GM12865 (cell line): Measurements from ENCODE around the gene SH3PXD2B.
"Not testable (repeated sequence)": the region's sequence is repeated elsewhere in the genome, so short reads cannot be mapped to it uniquely, and the experiment has no call there.

Source experiments
- DNase-seq: peaks from one replicate; pipeline ENCODE4 v3.0.0; 2010; ENCODE audit warnings: low read depth
- H3K4me3 ChIP-seq: 2 replicates; pipeline ENCODE4 v1.5.1; 2011; ENCODE audit warnings: mild to moderate bottlenecking, low read depth, low read length, control low read depth
- TF ChIP-seq, protein P1 (sequence below): IDR thresholded peaks from 2 replicates; pipeline ENCODE4 v1.5.1; 2011; ENCODE audit warnings: low read length, control low read depth, low read depth, inconsistent platforms; ENCODE audit not compliant: insufficient read depth; ENCODE audit errors: missing control alignments

SH3PXD2B gene

DNA sequence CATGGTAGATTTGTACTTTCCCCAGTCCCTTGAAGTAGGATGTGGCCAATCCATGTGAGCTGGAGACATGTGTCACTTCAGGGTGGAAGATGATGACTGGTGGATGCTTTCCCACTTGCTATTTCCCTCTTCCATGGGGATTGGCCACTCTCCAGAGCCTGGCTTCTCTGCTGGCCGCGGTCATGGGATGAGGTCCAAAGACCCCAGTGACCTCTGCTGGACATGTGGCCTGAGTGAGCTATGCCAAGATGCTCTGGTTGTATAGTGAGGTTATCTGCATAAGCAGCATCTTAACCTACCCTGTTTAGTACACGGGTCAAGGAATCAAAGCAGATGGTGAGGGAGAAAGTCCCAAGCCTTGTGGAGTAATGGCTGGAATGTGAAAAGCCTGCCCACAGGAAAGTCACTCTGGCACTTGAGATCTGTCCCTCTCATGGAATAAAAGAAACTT is 47.1 kb downstream of the SH3PXD2B start:
- no peak for DNase-seq
- TF ChIP-seq, protein P1, sequence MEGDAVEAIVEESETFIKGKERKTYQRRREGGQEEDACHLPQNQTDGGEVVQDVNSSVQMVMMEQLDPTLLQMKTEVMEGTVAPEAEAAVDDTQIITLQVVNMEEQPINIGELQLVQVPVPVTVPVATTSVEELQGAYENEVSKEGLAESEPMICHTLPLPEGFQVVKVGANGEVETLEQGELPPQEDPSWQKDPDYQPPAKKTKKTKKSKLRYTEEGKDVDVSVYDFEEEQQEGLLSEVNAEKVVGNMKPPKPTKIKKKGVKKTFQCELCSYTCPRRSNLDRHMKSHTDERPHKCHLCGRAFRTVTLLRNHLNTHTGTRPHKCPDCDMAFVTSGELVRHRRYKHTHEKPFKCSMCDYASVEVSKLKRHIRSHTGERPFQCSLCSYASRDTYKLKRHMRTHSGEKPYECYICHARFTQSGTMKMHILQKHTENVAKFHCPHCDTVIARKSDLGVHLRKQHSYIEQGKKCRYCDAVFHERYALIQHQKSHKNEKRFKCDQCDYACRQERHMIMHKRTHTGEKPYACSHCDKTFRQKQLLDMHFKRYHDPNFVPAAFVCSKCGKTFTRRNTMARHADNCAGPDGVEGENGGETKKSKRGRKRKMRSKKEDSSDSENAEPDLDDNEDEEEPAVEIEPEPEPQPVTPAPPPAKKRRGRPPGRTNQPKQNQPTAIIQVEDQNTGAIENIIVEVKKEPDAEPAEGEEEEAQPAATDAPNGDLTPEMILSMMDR = no peak
- H3K4me3 ChIP-seq = no peak overlapping the region

DNA sequence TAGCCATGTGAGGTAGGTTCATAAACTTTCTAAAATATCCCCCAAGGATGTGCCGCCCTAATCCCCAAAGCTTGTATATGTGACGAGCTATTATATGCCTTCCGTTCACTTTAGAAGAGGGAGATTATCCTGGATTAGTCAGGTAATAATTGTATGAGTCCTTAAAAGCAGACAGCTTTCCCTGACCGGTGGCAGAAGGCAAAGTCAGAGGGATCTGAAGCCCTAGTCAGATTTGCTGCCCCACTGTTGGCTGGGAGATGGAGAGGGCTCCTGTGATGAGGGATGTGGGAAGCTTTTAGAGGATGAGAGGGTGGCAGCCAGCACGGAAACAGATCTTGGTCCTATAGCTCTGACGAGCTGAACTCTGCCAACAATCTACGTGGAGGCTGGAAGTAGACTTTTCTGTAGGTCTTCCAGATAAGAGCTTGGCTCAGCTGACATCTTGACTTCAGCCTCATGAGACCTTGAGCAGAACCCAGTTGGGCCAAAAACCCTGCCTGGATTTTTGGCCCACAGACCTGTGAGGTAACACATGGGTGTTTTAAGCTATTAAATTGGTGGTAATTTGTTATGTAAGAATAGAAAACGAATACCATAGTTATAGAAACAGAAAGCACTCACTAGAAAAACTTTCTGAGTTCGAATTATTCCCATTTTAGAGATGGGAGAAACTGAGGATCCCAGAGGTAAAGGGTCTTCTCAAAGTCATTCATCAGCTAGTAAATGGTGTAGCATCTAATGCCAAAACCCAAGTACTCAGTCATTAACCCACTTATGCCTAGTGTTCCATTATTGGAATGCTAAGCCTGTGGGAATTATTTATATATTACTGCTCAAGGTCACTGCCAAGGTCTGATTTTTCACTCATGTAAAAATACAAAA is 48.9 kb downstream of the SH3PXD2B start:
- DNase-seq = no peak
- H3K4me3 ChIP-seq = no peak overlapping the region
- TF ChIP-seq, protein P1 = no peak

GRCh38 chr5:172404746-172405145 is 49.6 kb downstream of the SH3PXD2B start:
- H3K4me3 ChIP-seq = no peak overlapping the region
- no peak for DNase-seq
- TF ChIP-seq, protein P1 = no peak

- no peak for DNase-seq
- TF ChIP-seq, protein P1 = no peak
- H3K4me3 ChIP-seq = no peak overlapping the region
Measured at GRCh38 chr5:172403817-172404216, 50.5 kb downstream of the SH3PXD2B start.

- H3K4me3 ChIP-seq = no peak overlapping the region
- TF ChIP-seq, protein P1 = no peak
- DNase-seq = no peak
Measured at GRCh38 chr5:172403189-172403796, 51.0 kb downstream of the SH3PXD2B start.

DNA sequence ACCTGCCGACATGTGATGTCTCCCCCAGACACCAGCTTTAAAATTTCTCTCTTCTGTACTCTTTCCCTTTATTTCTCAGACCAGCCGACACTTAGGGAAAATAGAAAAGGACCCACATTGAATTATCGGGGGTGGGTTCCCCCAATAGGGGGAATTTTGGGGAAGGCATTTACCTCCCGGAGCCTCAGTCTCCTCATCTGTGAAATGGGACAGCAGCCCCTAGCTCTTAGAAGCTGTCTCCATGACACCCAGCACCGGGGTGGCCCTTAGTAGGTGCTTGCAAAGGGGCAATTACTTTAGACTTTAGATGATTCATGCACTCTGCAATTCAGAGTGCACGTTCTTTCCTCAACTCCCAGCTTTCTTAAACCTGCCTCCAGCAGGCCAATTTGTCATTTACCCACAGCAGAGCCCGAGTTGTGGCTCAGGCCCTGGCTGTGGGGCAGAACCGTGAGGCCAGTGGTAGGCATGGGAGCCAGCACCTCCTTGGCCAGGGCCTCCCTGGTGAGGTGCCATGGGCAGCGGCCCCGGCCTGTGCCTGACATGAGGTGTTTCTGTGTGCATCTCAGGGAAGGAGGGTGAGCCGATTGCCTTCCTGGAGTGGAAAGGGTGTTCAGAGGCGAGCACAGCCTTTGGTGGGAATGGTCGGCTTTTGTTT is 51.7 kb downstream of the SH3PXD2B start:
- DNase-seq = no peak
- TF ChIP-seq, protein P1 = no peak
- H3K4me3 ChIP-seq = no peak overlapping the region

DNA sequence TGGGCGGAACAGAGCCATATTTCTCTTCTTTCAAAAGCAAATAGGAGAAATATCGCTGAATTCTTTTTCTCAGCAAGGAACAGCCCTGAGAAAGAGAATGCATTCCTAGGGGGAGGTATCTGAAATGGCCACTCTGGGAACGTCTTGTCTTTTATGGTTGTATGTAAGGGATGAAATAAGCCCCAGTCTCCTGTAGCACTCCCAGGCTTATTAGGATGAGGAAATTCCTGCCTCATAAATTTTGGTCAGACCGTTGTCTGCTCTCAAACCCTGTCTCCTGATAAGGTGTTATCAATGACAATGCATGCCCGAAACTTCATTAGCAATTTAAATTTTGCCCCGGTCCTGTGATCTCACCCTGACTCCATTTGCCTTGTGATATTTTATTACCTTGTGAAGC is 52.3 kb downstream of the SH3PXD2B start:
- not testable (repeated sequence) for DNase-seq, H3K4me3 ChIP-seq
